GM19372 (cell line): ENCODE measurements around the gene LEKR1.

Experiments
- ATAC-seq: cut with Tn5 transposase; IDR thresholded peaks from one replicate; pipeline ENCODE4 v1.9.1; 2021; ENCODE audit warnings: mild to moderate bottlenecking, low read depth, moderate library complexity; ENCODE audit not compliant: unreplicated experiment

LEKR1 gene

DNA sequence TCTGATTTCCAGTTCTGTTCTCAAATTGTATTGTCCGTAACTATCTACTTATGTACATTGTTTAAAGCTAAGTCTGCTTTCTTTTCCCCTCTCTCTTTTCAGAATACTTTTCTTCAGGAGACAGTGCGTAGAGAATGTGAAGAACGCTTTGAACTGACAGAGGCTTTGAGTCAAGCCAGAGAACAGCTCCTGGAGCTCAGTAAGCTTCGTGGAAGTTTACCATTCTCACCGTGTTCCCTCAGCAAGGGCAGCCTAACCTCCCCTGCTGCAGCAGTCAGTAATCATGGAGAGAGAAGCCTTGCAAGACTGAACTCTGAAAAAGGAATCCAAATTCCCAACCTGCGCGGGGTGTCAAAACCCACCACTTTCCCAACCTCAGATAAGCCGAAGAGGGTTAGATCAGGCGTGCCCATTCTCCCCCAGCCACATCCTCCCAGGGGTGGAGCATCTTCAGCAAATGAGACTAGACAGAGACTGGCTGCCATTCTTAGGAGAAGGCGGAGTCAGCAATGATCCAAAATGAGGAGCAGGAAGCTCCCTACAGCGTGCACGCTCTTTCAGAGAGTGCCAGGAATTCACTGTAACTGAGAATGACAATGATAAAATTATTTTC is 219.2 kb downstream of the LEKR1 start:
- ATAC-seq: no peak

- peak; percentile 60 for ATAC-seq
Measured at GRCh38 chr3:157046520-157046919, 220.4 kb downstream of the LEKR1 start.

DNA sequence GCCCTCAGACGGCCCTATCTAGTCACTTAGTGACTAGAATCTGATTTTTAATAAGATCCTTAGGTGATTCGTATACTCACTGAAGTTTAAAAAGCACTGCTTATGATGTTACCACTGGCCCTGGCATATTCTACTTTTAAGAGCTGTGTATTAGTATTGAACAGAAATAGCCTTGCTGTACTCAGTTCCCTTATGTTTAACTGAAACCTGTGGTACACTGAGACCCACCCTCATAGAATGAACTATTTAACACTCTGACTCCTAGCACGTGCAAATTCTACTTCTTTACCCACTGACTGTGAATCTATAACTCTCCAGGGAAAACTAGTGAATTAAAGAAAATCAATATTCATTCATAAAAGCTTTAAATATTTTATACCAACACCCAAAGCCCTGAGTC is 224.9 kb downstream of the LEKR1 start:
- ATAC-seq: no peak

- no peak for ATAC-seq
Measured at GRCh38 chr3:157051591-157051990, 225.4 kb downstream of the LEKR1 start.

- ATAC-seq: no peak
Measured at GRCh38 chr3:157056035-157056434, 229.9 kb downstream of the LEKR1 start.

GRCh38 chr3:157058392-157059071 is 232.4 kb downstream of the LEKR1 start:
- ATAC-seq: no peak

DNA sequence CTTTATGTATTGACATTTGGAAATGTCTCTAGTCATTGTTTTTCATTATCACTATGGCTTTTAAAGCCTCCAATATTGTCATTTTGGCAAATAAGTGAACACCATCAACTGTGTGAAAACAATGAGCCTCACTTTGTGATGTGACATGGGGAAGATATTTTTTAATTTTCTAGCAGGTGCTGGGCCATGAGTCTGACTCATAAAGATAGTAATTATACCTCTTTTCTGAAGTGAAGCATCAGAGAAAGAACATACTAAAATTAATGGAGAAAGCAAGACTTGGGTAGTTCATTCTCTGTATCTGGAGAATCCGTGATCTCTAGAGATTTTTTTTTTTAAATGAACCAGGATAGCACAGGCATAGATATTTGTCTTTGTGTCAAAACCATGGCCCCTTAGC is 233.0 kb downstream of the LEKR1 start:
- ATAC-seq: no peak

DNA sequence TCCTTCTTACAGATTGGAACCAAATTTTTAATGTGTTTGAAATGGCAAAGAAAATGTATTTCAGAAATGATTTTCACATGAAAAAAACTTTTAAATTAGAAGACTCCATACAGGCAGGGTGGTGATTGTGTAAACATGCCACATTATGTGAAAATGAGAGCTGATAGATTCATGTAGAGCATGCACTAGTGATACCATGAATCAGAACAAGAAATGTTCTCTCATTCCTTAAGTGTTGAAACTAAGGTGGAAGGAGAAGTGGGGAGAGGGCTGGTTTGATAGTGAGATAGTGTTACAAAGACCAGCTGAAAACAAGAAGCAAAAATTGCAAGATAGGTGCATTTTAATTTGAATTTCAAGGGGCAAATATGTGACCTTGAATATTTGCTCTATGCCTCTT is 233.5 kb downstream of the LEKR1 start:
- ATAC-seq: peak; percentile 45

DNA sequence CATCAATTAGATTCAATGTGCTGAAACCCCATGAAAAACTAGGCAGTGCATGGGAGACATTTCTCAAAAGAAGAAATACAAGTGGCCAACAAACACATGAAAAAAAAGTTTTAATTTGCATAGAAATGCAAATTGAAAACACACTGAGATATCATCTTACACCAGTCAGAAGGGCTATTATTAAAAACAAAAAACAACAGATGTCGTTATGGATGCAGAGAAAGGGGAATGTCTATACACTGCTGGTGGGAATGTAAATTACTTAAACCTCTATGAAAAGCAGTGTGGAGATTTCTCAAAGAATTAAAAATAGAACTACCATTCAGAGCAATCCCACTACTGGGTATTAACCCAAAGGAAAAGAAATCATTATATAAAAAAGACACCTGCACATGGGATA is 235.1 kb downstream of the LEKR1 start:
- ATAC-seq: no peak

GRCh38 chr3:157063469-157063868 is 237.3 kb downstream of the LEKR1 start:
- ATAC-seq: no peak

GRCh38 chr3:157063926-157064325 is 237.8 kb downstream of the LEKR1 start:
- ATAC-seq: no peak

DNA sequence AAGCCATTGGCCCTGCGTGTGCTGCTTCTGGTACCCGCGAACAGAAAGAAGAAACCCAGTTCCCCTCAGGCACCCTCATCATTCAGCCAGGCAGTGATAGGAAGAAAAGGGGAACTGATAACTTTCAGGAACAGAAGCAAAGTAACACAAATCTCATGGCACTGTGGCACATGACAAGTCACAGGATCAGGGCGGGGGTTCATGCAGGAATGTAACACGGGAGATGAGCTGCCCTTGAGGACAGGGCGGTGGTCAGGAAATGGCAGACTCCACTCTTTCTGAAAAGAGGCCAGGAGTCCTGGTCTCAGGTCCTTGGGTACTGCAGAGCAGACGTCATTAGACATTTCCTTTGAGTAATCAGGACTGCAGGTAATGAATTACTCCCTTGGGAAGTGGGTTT is 238.2 kb downstream of the LEKR1 start:
- ATAC-seq: peak; percentile 74

DNA sequence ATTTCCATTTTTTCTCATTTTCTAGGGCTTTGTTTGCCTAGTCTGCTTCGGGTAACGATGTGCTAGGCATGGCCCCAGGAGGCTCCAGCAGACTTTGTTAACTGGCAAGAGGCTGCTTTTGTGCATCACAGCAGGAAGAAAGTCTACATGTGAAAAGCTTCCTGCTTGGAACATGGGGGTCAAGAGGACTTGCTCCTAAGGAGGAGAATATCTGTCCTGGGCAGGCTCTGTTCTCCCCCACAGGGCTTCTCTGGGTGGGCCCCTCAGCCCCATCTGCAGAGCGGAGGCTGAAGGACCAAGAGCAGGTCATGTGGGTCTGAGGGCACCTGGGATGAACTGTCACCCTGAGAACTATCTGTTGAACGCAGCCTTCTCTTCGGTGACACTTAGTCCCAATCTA is 239.0 kb downstream of the LEKR1 start:
- no peak for ATAC-seq

DNA sequence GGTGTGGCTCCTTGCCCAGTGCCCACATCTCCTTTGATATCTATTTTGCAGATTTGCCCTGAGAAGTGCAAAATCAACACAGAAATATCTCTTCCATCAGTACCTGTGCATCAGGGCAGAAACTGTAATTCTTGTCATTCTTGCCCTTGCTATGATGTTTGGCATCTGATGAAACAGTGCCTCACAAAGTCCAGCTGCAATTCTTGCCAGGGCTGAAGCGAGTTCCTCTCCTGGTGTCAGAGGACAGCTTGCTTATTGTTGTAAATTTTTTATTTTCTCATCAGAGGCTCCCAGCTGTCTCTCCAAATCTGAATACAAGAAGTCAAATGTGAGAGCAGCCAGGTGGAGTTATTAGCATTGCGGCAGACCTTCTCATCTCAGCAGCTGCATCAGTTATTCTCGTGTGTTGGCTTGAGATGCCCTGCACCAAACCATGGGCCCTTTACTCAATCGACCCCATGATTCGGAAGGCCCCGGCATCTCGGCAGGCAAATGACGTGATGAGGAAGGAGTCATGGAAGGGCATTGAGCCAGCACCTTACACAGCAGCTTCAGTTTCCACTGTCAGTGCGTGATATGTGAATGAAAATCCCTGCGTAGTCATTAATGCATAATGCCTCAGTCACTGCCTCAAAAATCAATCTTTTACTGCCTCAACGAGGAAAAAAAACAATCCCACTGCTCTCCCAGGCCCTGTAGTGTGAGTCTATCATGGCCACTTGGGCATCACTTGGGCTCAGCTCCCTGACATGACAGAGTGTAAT is 240.4 kb downstream of the LEKR1 start:
- no peak for ATAC-seq

DNA sequence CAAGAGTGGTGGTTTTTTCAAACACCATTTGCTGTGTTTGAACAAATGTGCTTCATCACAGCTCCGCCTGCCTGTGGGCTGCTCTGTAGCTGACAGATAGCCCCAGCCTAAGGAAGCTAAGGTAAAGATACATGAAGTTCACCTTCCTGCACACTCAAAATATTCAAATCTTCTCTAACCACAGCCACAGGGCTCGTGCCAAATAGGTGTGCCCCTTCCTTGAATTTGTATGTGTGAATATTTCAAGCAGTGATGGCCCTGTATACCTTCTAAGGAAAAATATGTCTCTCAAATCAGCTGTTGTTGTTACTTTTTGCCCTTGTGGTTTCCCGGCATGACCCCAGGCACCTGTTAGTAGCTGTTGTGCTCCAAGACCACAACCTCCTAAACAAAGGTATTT is 241.0 kb downstream of the LEKR1 start:
- ATAC-seq: no peak

DNA sequence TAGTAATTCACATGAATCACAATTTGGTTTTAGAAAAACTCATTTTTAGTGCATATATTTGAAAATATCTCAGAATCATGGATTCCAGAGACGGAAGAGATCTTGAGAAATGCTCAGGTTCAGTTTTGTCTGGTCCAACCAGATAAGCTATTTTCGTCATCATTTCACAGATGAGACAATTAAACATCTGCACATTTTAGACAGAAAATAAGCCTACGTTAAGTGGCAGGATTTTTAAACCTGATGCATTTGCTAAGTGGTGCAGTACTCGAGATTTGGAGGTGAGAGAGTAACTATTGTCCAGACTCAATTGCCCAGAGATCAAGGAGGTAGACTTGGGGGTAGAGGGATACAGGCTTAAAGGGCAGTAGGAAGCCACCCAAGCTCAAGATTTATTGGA is 243.3 kb downstream of the LEKR1 start:
- no peak for ATAC-seq

DNA sequence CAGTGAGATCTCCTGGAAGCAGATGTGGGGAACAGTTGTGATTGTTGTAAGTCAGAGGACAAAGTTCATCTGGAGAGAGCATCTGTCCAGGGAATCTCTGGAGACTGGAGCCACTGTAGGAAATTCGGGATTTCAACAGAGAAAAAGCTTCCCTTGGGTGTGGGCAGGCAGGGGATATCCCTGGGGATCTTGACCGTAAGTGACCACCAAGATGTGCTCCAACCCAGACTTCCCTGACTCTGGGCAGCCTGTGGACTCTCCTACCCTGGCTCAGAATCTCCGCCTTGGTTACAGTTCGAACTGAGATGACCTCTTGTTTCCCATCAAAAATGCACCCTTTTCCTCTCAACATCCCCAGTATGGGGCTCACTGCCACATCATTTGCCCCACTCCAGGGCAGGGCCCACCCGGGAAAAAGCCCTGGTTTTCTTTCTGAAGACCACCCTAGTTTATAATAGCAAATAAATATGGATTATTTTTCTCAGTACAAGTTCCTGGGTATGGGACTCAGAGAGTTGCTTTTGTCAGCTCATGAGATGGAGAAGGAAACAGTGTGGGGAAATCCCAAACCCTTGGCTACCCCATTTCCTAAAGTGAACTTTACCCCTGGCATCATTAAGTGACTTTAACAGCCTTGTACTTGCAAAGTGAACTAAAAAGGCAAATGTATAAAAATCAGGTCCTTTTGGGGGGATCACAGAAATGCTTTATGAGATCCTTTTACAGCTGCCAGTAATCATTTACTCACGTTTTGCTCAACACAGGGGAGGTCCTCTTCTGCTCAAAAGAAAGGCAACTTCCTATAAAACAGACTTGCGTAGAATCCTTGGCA is 243.9 kb downstream of the LEKR1 start:
- no peak for ATAC-seq

GRCh38 chr3:157070678-157070999 is 244.5 kb downstream of the LEKR1 start:
- no peak for ATAC-seq

- ATAC-seq: no peak
Measured at GRCh38 chr3:157071744-157072525, 245.8 kb downstream of the LEKR1 start.

GRCh38 chr3:157073810-157074209 is 247.7 kb downstream of the LEKR1 start:
- ATAC-seq: no peak
